HepG2 (cell line): ENCODE measurements around the gene ZFP36. TPM values are rescaled to one million over a fixed set of nuclear protein-coding genes. Genes with fewer than 3 reads are reported as not detected.

Experiments
- ATAC-seq: fragments of 200-7000 bp; cut with Tn5 transposase; 3 replicates; pipeline ENCODE4 v1.9.1; 2020; ENCODE audit warnings: mild to moderate bottlenecking, moderate library complexity
- BruUV-seq: library from RNA; stranded (reverse); fragments of 400-500 nt; replicated peaks from 2 replicates; lab custom pipeline; 2021; lab: Mats Ljungman, UMichigan
- CTCF ChIA-PET: fragments of 300-600 bp; formaldehyde crosslinking; extraction: SDS; loops from one replicate; lab custom pipeline; 2021; ENCODE audit warnings: low total read pairs, inconsistent platforms, low intra/inter-chr PET ratio; lab: Yijun Ruan, JAX
- POLR2A ChIA-PET: fragments of 350-600 bp; sonication (Branson Sonifier 250); formaldehyde crosslinking; loops from one replicate; lab custom pipeline; 2020; ENCODE audit warnings: antibody characterized with exemption, inconsistent platforms; lab: Yijun Ruan, JAX
- DNase-seq: peaks from one replicate; pipeline ENCODE4 v3.0.0-alpha.2; 2015; ENCODE audit warnings: low spot score
- FAIRE-seq: peaks from 3 replicates; lab custom pipeline; 2011; peaks lifted over from hg19 to GRCh38; lab: Jason Lieb, UNC
- H2AFZ ChIP-seq: one replicate; pipeline ENCODE4 v1.6.1; 2011; ENCODE audit warnings: low read length, inconsistent platforms
- H3K27ac ChIP-seq: fragments of 300-600 bp; 3 replicates; pipeline ENCODE4 v1.8.0; 2011; ENCODE audit warnings: mixed run types, mild to moderate bottlenecking, mixed read lengths, low read length, inconsistent platforms; ENCODE audit not compliant: insufficient read depth; ENCODE audit errors: extremely low read length
- H3K27me3 ChIP-seq, 2 experiments: fragments of 200-600 bp in 1 of 2; 2 replicates in 1 of 2; 3 replicates in 1 of 2; pipeline versions ENCODE4 v1.6.0 to v1.8.0; 2011; ENCODE audit warnings: low read length in 2 of 2, mild to moderate bottlenecking in 2 of 2, moderate library complexity in 2 of 2, inconsistent platforms in 1 of 2; ENCODE audit not compliant: insufficient read depth in 2 of 2, control insufficient read depth in 1 of 2
- H3K36me3 ChIP-seq, 2 experiments: fragments of 200-600 bp in 1 of 2; replicated peaks in 1 of 2; 2 replicates in 1 of 2; 3 replicates in 1 of 2; pipeline versions ENCODE4 v1.5.1 to v1.8.0; 2011; ENCODE audit warnings: low read length in 2 of 2, inconsistent platforms in 1 of 2; ENCODE audit not compliant: insufficient read depth in 2 of 2, control insufficient read depth in 1 of 2
- H3K4me1 ChIP-seq: 2 replicates; pipeline ENCODE4 v1.5.1; 2012; ENCODE audit warnings: low read length, inconsistent platforms; ENCODE audit not compliant: insufficient read depth
- H3K4me2 ChIP-seq: 2 replicates; pipeline ENCODE4 v1.6.0; 2011; ENCODE audit warnings: low read depth, low read length, inconsistent platforms
- H3K4me3 ChIP-seq, 3 experiments: fragments of 200-600 bp in 1 of 3; sonication (generic), shearing (Covaris generic) in 1 of 3; replicated peaks in 1 of 3; 2 replicates each; pipeline ENCODE4 v1.5.1; 2011 to 2016; ENCODE audit warnings: low read length in 3 of 3, inconsistent platforms in 2 of 3, low read depth in 2 of 3, mild to moderate bottlenecking in 2 of 3, control low read depth in 1 of 3, mixed read lengths in 1 of 3; ENCODE audit not compliant: insufficient read depth in 1 of 3
- H3K79me2 ChIP-seq: one replicate; pipeline ENCODE4 v1.6.1; 2011; ENCODE audit warnings: low read length, inconsistent platforms; ENCODE audit not compliant: insufficient read depth
- H3K9ac ChIP-seq: 2 replicates; pipeline ENCODE4 v1.6.0; 2011; ENCODE audit warnings: mild to moderate bottlenecking, low read depth, low read length, inconsistent platforms; ENCODE audit not compliant: insufficient read depth
- H3K9me3 ChIP-seq: 2 replicates; pipeline ENCODE4 v1.5.1; 2012; ENCODE audit warnings: mild to moderate bottlenecking, low read length
- H4K20me1 ChIP-seq: 2 replicates; pipeline ENCODE4 v1.6.0; 2011; ENCODE audit warnings: inconsistent platforms, mild to moderate bottlenecking, low read length, moderate library complexity; ENCODE audit not compliant: insufficient read depth
- CC2D1A ChIP-seq: sonication (generic); formaldehyde crosslinking; IDR thresholded peaks from 2 replicates; pipeline ENCODE4 v1.8.1; 2023; ENCODE audit warnings: mild to moderate bottlenecking, missing genetic modification reagents
- MNT ChIP-seq: fragments of 450-650 bp; IDR thresholded peaks from 2 replicates; pipeline ENCODE4 v1.6.1; 2016
- PAX8 ChIP-seq: sonication (generic); formaldehyde crosslinking; IDR thresholded peaks from 2 replicates; pipeline ENCODE4 v1.8.0; 2022; ENCODE audit warnings: mild to moderate bottlenecking, missing genetic modification reagents, borderline replicate concordance
- PLRG1 ChIP-seq: fragments of 450-650 bp; conservative IDR thresholded peaks from 2 replicates; pipeline ENCODE4 v1.6.1; 2016
- PTBP1 ChIP-seq: fragments of 200-400 bp; formaldehyde crosslinking; IDR thresholded peaks from 2 replicates; pipeline ENCODE4 v1.6.1; 2018; ENCODE audit warnings: low read length, low read depth; ENCODE audit not compliant: poor library complexity, severe bottlenecking
- RBAK ChIP-seq: sonication (generic); formaldehyde crosslinking; IDR thresholded peaks from 2 replicates; pipeline ENCODE4 v1.5.1; 2020; ENCODE audit warnings: mild to moderate bottlenecking, missing genetic modification reagents
- TBX2 ChIP-seq: sonication (generic); formaldehyde crosslinking; IDR thresholded peaks from 2 replicates; pipeline ENCODE4 v1.5.0; 2020; ENCODE audit warnings: missing genetic modification reagents, mild to moderate bottlenecking, borderline replicate concordance
- ZNF101 ChIP-seq: sonication (generic); formaldehyde crosslinking; IDR thresholded peaks from 2 replicates; pipeline ENCODE4 v1.4.0; 2020; ENCODE audit warnings: mild to moderate bottlenecking, low read depth, missing genetic modification reagents, borderline replicate concordance
- ZNF816 ChIP-seq: sonication (generic); formaldehyde crosslinking; IDR thresholded peaks from 2 replicates; pipeline ENCODE4 v1.8.0; 2022; ENCODE audit warnings: missing genetic modification reagents, mild to moderate bottlenecking, borderline replicate concordance
- ZNF883 ChIP-seq: sonication (generic); formaldehyde crosslinking; IDR thresholded peaks from 2 replicates; pipeline ENCODE4 v1.5.1; 2020; ENCODE audit warnings: mild to moderate bottlenecking, missing genetic modification reagents; ENCODE audit errors: not compliant biosample characterization
- WGBS: methylation state at CpG from one replicate; pipeline ENCODE4 v1.1.6; 2017; ENCODE audit warnings: low lambda C conversion rate; 5-methylcytosine and 5-hydroxymethylcytosine counted together
- in situ Hi-C: cut with HindIII; loops from 2 replicates; pipeline ENCODE4 v1.10.0; 2017; ENCODE audit warnings: low pct_unique_long_range_greater_than_20kb; ENCODE audit not compliant: extremely low pct_ligation_motif_present
- intact Hi-C: fragments of 100-400 bp; cut with micrococcal nuclease; formaldehyde crosslinking; loops from one replicate; pipeline ENCODE4 v1.10.0; 2022; ENCODE audit not compliant: unreplicated experiment
- polyA plus RNA-seq, 8 experiments: library from polyadenylated mRNA; depleted of rRNA in 3 of 8; stranded (reverse) in 7 of 8; unstranded in 1 of 8; fragments of >200 nt; fragmentation: Illumina TruSeq in 4 of 8; extraction: Trizol in 4 of 8; gene quantifications; 2 replicates each; pipeline versions ENCODE4 v1.2.1 to v1.2.3, GENCODE V29; 2011 to 2016; ENCODE audit warnings: low read depth in 4 of 8, missing spikeins in 1 of 8, mixed read lengths in 1 of 8; ENCODE audit not compliant: insufficient read depth in 1 of 8
- total RNA-seq, 5 experiments: library from RNA; depleted of rRNA; stranded (reverse); fragments of >200 nt; fragmentation: Illumina TruSeq; extraction: Trizol; gene quantifications; 2 replicates each; pipeline ENCODE4 v1.2.3, GENCODE V29; 2016; ENCODE audit warnings: low read depth in 1 of 5
- TF ChIP-seq, protein P1 (sequence below): sonication (generic); formaldehyde crosslinking; IDR thresholded peaks from 2 replicates; pipeline ENCODE4 v1.4.0; 2020; ENCODE audit warnings: missing genetic modification reagents
- TF ChIP-seq, protein P2 (sequence below): sonication (generic); formaldehyde crosslinking; IDR thresholded peaks from 2 replicates; pipeline ENCODE4 v1.5.1; 2020; ENCODE audit warnings: mild to moderate bottlenecking, missing genetic modification reagents, borderline replicate concordance
- TF ChIP-seq, protein P3 (sequence below): IDR thresholded peaks from 2 replicates; pipeline ENCODE4 v1.6.1; 2016; ENCODE audit warnings: low read depth, borderline replicate concordance

ZFP36 gene
- total and polyA plus RNA-seq, 2 of the 13 experiments (the other 11 are each of a cell fraction or from before 2014, with no cell fraction given), result 1.4 to 1.7 TPM

DNA sequence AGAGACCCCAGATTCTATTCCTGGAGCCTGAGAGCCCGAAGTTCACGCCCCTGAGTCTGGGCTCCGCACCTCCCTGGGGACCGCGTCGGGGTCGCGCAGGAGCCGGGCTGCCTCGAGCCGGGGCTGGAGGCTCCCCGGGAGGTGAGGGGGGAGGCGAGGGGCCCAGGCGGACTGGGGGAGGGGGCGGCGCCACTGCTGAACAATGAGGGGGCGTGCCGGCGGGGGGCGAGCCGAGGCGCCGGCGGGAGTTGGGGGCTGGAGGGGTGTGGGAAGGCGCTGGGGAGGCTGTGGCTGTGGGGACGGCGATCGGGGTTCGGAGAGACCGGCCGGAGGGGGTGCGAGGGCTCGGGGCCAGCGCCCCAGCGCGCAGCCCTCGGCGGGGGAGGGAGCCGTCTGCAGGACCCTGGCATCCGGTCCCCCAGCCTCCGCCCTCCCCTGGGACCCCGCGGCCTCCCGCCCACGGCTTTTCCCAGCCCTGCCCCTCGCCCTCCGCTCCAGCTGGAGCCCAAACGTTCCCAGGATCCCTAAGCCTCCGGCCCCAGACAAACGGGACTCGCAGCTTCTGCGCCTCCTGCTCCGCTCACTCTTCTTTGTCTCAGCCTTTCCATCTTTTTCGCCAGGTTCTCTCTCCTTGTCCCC is 6.7 kb downstream of the ZFP36 start:
- no TSS peak for BruUV-seq
- intact Hi-C loops, result loop anchor here (5.0 to 10.0 kb wide), 3 partner anchors 71 to 291 kb away; partner anchors contain the start of genes EID2B and SAMD4B
- ChIA-PET POLR2A (interaction anchor here (1.3 to 4.2 kb wide), 7 partner anchors 12 to 27 kb away, joined by 4 to 47 read pairs (median 14); partner anchors contain the start of genes MED29, PAF1 and RPS16), CTCF (interaction anchor here (1.1 to 5.1 kb wide), 3 partner anchors 16 to 71 kb away, joined by 3 to 127 read pairs (median 4); partner anchors contain the start of gene SAMD4B)
- Histone ChIP-seq H3K36me3 (peaks cover 0 to 3% of the 10 kb centered on the region in 2 experiments; a peak in 1 of 5 replicates), H3K4me3 (peak overlapping the region; percentile 65 to 97 (median 95)), H3K4me1 (peaks cover 54% of the 10 kb centered on the region), H4K20me1 (peaks cover 5% of the 10 kb centered on the region; the same call in 1 of the 2 replicates), H3K9ac (peak overlapping the region; percentile 76), H3K9me3 (no peaks in the 10 kb centered on the region), H3K79me2 (peaks cover 22% of the 10 kb centered on the region), H3K27me3 (no peaks in the 10 kb centered on the region), H3K4me2 (peak overlapping the region; percentile 88), H3K27ac (peak overlapping the region; percentile 62), H2AFZ (no peak overlapping the region)
- in situ Hi-C loops, result no loop called here
- ATAC-seq, result no peak
- 7% methylated on average over 17 of the region's 54 CpGs for WGBS
- DNase-seq, result no peak
- FAIRE-seq, result no peak
- TF ChIP-seq, protein P1, sequence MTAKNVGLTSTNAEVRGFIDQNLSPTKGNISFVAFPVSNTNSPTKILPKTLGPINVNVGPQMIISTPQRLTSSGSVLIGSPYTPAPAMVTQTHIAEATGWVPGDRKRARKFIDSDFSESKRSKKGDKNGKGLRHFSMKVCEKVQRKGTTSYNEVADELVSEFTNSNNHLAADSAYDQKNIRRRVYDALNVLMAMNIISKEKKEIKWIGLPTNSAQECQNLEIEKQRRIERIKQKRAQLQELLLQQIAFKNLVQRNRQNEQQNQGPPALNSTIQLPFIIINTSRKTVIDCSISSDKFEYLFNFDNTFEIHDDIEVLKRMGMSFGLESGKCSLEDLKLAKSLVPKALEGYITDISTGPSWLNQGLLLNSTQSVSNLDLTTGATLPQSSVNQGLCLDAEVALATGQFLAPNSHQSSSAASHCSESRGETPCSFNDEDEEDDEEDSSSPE (CRISPR knock-in tag), result no peak
- TF ChIP-seq PAX8 (CRISPR knock-in tag) (no peak), TBX2 (CRISPR knock-in tag) (no peak; the same call in 1 of the 2 replicates), RBAK (CRISPR knock-in tag) (no peak), PLRG1 (no peak), ZNF883 (CRISPR knock-in tag) (peak; percentile 23), ZNF101 (CRISPR knock-in tag) (no peak), ZNF816 (CRISPR knock-in tag) (no peak), CC2D1A (CRISPR knock-in tag) (no peak), PTBP1 (no peak), MNT (no peak)
- TF ChIP-seq, protein P2, sequence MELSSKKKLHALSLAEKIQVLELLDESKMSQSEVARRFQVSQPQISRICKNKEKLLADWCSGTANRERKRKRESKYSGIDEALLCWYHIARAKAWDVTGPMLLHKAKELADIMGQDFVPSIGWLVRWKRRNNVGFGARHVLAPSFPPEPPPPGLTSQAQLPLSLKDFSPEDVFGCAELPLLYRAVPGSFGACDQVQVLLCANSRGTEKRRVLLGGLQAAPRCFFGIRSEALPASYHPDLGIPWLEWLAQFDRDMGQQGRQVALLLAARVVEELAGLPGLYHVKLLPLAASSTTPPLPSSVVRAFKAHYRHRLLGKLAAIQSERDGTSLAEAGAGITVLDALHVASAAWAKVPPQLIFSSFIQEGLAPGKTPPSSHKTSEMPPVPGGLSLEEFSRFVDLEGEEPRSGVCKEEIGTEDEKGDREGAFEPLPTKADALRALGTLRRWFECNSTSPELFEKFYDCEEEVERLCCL (CRISPR knock-in tag), result no peak
- TF ChIP-seq, protein P3, sequence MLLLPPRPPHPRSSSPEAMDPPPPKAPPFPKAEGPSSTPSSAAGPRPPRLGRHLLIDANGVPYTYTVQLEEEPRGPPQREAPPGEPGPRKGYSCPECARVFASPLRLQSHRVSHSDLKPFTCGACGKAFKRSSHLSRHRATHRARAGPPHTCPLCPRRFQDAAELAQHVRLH (CRISPR knock-in tag), result no peak
